HG03196 (cell line): Measurements from ENCODE around the gene SAMD14.

Source experiments
- ATAC-seq: cut with Tn5 transposase; IDR thresholded peaks from one replicate; pipeline ENCODE4 v1.9.1; 2021; ENCODE audit not compliant: unreplicated experiment

Gene SAMD14

DNA sequence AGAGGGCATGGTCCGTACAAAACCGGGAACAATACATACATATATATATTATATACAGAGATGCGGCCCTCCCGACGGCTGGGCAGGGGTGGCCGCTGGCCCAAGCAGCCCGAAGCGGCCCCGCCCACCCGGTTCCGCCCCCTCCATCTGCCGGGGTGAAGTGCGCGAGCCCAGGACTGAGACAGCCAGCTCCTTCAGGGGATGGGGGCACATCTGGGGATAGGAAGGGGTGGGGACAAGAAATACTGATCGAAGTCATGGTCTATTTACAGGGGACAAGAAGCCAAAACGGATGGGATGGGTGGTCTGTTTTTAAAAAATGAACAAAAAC lies 3.8 kb upstream of the SAMD14 start:
- no peak for ATAC-seq

DNA sequence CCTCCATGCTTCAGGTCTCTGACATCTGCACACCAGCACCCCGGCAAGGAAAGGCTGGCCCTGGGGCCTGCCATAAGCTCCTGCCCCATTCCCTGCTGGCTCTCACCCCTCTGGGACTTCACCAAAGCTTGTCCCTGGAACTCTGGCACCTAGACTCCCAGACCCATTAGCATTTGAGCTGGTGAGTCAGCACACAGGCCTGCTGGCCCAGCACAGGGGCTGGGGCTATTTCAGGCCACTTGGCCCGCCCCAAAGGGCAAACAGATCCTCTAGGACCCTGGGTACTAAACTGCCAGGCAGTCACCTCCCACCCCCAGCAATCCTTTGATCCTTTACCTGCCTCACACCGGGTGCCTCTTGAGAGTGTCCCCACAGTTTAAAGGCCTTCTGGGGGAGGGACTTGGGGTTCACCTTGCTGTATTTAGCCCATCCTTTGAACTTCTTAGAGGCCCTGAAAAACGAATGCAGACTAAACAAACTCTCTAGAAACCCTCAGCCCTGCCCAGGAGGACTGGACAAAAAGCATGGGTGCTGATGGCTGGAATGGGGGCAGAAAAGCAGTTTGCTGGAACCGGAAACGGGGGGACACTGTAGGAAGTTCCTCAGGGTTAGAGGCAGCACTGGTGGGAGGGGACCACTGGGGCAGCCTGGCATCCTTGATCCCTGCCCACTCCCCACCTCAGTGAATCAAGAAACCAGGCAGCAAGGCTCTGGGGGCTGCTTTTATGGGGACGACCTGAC lies 3.2 kb upstream of the SAMD14 start:
- no peak for ATAC-seq

DNA sequence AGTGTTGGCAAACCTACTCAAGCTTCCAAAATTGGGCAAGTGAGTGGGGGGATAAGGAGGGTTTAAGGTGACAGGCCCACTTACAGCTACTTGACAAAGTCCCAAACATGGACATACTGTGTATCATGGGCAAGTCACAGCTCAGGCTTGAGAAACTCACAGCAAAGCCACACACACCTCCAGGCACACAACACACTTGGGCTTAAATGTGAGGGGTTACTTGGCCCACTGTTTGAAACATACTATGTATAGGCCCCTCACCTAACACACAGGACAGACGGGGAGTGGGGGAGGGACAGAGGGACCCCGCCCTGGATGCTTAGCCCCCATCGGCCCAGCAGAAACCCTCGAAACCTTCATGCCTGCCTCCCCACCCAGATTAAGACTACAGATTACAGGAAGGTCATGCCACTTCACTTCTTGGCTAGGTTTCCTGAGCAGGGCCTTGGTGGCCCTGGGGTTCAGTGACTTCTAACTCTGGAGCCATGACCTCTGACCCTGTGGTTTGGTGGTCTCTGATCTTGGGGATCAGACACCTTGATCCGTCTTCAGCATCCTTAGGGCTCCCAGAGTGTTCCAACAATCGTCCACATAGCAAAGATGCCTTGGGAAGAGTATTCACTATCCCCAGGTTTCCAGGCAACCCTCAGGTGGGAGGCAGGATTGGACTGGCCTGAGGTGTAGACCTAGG lies 2.3 kb upstream of the SAMD14 start:
- no peak for ATAC-seq

DNA sequence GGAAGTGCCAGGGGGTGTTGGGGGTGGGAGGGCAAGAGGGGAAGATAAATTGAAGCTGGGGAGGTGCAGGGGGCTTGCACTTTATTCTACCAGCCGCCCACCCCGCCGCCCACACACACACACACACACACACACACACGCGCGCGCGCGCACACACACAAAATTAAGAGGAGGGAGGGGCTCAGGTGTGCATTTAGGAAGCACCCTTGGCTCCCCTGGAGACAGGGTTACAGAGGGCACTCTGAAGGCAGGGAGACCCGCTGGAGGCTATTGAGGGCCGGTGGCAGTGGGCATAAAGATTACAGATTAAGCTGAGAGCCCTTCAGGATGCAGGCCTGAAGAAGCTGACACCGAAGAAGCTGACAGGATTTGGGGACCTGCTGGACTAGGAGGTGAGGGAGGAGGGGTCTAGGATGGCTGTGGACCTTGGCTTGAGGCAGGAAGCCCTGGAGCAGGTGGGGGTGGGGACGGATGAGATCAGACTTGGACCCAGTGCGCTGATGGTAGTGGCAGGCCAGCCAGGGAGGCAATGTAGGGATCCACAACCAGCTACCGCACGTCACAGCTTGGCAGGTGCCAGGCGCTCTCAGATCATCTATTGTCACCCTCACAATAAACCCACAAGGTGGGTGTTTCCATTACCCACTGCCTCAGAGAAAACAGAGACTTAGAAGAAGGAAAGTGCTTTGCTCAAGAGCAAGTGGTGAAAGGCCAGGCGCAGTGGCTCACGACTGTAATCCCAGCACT lies 772 bp upstream of the SAMD14 start:
- no peak for ATAC-seq

DNA sequence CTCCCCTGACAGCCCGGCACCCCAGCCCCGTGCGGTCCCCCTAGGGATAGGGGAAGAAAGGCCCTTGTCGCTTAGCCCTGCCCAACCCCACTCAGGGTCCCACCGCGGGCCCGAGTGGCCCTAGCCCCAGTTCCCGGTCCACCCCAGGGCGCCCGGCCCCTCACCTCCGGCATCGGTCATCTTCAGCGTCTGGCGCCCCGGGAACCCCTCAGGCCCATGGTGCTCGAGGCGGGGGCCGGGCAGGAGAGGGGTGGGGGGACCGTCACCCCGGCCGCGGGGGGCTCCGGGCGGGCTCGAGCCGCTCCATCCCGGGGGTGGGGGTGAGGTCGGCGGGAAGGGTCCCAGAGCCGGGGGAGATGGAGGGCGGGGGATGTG lies 620 bp downstream of the SAMD14 start:
- ATAC-seq = no peak

DNA sequence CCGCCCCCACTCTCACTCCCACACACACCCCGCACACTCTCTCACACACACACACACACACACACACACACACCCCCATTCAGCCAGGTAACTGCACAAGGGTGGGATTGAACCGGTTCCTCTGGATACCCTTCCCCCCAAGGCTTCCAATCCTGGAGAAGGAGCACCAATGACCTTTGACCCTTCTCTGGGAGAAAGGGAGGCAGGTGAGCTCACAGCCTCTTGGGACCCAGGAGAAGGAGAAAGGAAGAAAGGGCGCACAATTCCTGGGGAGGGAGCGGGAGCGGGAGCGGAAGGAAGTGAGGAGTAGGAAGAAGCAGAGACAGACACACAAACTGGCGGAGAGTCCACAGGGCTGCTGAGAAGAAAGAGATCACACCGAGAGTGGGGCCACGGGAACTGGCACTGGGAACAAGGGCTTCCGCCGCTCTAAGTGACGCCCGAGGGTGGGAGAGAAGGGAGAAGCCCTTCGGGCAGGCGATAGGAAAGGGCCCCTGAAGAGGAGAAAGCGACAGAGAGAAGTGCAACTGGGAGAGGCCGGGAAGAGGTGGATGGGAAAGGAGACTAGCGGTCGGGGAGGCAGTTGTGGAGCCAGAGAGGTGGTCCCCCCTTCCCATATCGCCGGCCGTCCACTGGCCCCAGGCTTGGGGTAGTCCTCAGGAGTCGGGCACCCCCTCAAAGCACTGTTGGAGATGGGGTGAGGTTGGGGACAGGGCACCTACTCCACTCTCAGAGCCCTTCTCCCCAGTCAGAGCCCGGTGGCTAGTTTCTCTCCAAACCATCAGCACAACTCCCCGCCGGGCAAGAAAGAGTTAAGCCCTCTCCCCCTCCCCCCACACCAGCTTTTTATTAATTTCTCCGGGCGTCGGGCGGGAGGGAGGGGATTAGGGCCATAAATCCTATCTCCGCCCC lies 1.3 kb downstream of the SAMD14 start:
- no peak for ATAC-seq

GRCh38 chr17:50127697-50128361 lies 2.1 kb downstream of the SAMD14 start:
- ATAC-seq = no peak

DNA sequence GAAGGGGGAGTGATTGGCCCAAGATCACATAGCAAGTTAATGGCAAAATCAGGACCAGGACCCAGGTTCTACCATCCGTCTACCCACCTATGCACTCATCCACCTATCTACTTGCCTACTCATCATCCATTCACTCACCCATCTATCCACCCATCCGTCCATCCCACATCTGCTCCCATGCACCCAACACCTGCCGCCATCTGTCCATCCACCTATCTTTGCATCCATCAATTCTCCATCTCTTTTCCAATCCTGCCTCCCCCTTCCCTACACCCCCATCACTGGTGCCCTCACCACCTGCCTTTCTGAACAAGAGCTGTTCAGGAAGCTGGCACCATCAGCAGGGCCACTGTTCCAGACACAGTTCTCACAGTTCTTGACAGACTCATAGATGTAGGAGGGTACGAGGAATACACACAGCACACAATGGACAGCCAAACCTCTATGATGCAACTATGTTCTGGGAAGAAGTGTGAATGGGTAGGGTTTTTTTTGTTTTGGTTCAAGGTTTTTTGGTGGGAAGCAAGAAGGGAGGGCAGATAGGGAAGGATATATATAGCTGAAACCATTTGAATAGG lies 4.5 kb downstream of the SAMD14 start:
- no peak for ATAC-seq

DNA sequence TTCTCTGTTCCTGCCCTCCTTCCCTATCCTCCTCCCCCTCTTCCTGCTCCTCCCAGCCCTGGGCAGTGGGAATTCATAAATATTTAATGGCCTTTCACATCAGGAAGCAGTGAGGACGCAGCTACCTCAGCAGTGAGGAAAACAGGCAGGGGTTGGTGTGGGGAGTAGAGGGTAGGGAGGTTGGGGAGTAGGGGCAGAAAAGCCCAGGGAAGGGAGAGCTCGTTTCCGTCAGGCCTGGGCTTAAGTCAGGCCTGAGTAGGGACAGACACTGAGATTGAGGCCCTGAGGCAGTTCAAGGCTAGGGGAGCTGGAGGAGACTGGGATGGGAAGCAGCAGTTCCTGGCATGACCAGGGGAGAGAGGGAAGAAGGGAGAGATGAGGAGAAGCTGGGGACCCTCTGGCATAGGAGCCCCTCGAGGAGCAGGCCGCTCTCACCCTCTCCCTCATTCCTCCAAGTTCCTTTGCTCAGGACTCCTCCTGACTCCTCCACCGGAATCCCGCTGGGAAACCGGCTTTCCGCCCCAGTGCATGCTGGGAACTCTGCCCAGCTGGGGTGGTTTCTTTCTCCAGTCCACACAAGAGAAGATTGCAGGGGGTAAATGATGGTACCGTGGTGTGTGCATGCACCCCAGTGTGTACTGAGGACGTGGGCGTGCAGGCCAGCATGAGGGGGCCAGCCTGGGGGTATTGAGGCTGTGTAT lies 6.2 kb downstream of the SAMD14 start:
- ATAC-seq = no peak

DNA sequence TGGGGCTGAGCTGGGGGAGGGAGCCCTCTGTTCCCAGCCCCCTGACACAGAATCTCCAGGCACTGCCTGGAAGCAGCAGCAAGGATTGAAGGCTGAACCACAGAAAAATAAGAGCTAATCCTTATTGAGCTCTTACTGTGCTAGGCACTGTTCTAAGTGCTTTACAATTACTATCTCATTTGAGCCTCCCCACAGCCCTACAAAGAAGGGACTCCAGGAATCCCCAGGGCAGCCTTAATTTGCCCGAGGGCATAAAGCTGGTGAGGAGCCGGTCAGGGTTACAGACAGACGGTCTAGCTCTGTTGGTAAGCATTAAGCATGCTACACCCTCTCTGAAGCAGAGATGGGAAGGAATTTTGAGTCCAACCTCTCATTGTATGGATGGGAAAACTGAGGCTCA lies 7.0 kb downstream of the SAMD14 start:
- ATAC-seq = no peak

DNA sequence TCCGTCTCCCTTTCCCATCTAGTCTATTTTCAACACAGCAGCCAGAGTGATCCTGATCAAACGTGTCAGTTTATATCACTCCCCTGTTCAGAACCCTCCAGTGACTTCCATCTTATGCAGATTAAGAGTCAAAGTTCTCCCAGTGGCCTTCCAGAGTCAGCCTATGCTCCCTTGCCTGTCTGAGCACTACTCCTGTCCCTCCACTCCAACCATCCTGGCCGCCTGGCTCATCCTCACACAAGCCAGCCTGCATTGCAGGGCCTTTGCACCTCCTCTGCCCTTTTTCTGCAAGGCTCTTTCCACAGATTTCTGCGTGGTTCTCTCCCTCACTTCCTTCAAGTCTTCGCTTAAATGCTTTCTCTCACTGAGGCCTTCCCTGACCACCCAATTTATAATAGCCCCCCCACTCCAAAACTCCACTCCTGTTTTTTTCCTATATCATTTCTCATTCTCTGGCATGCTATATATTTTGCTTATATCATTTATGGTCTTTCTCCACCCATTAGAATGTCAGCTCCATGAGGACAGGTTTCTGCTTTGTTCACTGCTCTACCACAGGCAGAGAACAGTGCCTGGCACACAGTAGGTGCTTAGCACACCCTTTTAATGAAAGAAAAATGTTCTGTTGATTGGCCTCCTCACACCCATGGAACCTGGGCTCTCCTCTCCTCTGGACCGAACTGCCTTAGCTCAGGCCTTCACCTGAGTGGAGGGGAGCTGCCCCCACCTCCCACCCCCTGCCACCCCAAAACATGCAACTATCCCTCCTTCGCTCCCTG lies 9.3 kb downstream of the SAMD14 start:
- no peak for ATAC-seq

- no peak for ATAC-seq
These were observed 11.1 kb downstream of the SAMD14 start for GRCh38 chr17:50118828-50119218.

GRCh38 chr17:50118076-50118827 lies 11.7 kb downstream of the SAMD14 start:
- no peak for ATAC-seq

GRCh38 chr17:50117202-50118051 lies 12.5 kb downstream of the SAMD14 start:
- ATAC-seq = no peak

DNA sequence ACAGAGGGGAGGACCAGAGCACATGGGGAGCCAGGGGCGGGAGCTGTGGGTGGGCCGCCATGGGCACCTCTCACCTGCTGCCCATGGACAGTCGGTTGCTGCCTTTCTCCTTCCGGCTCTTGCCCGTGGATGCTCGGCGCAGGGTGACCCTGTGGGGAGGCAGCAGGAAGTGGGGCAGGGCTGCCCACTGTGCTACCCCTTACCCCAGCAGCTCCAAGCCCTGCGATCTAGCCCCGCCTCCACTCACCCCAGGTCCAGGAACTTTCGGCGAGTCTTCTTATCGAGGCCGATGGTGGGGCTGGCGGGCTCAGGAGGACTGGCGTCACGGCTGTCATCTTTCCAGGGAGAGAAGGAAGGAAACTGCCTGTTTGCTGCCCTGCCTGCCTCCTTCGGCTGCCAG lies 14.2 kb downstream of the SAMD14 start:
- ATAC-seq = no peak

DNA sequence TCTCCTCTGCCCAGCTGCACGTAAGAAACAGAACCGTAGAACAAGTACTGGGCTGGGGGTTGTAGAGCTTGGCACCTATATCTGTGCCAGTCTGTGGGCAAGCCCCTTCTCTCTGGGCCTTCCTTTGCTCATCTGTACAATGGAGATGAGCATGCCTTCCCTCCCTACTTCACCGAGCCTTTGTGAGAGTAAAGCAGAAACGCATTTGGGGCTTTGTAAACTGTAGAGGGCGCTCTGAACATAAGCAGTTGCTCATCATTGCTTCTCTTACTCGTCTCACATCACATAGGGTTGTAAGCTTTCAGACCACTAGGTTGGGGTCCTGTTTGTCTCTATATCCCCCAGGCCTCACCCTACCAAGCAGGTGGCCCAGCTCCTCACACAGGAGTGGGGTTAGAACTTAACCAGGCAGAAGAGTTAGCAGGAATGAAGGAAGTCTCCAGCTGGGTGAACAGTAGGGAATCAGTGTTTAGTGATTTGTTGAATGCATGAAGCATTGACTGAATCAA lies 15.1 kb downstream of the SAMD14 start:
- no peak for ATAC-seq

DNA sequence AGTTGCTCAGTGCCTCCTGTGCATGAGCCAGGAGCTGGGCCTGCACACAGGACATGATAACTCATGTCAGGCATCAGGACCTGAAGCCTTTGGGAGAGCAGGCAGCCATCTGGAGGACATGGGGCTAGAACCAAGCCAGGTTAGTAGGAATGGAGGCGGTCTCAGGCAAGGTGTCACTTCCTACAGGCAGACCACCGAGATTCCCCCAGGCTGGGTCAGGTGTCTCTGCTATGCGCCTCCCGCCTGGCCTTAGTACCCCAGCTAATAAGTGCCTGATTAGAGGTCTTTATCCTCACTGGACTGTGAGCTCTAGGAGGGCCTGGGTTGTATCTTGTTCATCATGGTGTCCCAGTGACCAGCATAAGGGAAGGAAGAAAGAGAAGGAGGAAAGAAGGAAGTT lies 15.6 kb downstream of the SAMD14 start:
- ATAC-seq = no peak
